SU-DHL-6 (cell line): ENCODE measurements around the gene MRC1.

Source experiments
- CTCF ChIP-seq: fragments of 200-600 bp; sonication (generic); IDR thresholded peaks from one replicate; pipeline ENCODE4 v1.5.1; 2017; ENCODE audit warnings: antibody characterized with exemption, mild to moderate bottlenecking, low read length, moderate library complexity; ENCODE audit not compliant: insufficient read depth, poor library complexity, severe bottlenecking
- EZH2phosphoT487 ChIP-seq: fragments of 200-600 bp; sonication (generic), shearing (Covaris generic); conservative IDR thresholded peaks from 2 replicates; pipeline ENCODE4 v1.6.1; 2018; ENCODE audit warnings: mild to moderate bottlenecking, antibody characterized with exemption, low read length, moderate library complexity, mixed read lengths

- no peak for TF ChIP-seq CTCF
- no peak for TF ChIP-seq EZH2phosphoT487
Observed at GRCh38 chr10:17805330-17805729, 3.8 kb upstream of the MRC1 start.
